ENCODE results near the gene MTMR2. TPM values are rescaled to one million over a fixed set of nuclear protein-coding genes. Genes with fewer than 3 reads are reported as not detected.
"Not testable (repeated sequence)": the region's sequence is repeated elsewhere in the genome, so short reads cannot be mapped to it uniquely, and the experiment has no call there.

The MTMR2 gene
- total RNA-seq, 1 donor from 2014 or later: 35.6 TPM

- no peak for DNase-seq (ENCODE audit: low spot score)
Observed at GRCh38 chr11:95816037-95816436, 107.9 kb downstream of the MTMR2 start.

- DNase-seq (ENCODE audit: low spot score): not testable (repeated sequence)
Observed at GRCh38 chr11:95811052-95811451, 112.9 kb downstream of the MTMR2 start.

- not testable (repeated sequence) for DNase-seq (ENCODE audit: low spot score)
Observed at GRCh38 chr11:95806464-95806863, 117.4 kb downstream of the MTMR2 start.

DNA sequence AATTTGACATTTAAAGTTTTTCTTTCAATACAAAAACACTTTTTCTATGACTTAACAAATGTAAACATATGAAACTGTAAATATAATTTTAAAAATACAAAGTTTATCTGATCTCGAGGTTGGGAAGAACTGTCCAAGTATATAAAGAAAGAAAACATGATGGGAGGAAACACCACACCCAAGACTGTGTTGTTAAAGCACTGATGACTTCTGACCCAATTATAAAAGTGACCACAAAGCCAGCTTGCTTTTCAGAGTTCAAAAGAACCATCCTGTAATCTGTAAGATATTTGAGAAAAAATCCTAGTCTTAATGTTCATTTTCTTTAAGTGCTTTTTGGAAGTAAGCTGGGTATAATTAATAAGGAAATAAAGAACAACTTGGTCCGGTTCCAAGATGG, 118.0 kb downstream of the MTMR2 start:
- DNase-seq (ENCODE audit: low spot score): no peak

- no peak for DNase-seq (ENCODE audit: low spot score)
Observed at GRCh38 chr11:95803973-95804372, 119.9 kb downstream of the MTMR2 start.

DNA sequence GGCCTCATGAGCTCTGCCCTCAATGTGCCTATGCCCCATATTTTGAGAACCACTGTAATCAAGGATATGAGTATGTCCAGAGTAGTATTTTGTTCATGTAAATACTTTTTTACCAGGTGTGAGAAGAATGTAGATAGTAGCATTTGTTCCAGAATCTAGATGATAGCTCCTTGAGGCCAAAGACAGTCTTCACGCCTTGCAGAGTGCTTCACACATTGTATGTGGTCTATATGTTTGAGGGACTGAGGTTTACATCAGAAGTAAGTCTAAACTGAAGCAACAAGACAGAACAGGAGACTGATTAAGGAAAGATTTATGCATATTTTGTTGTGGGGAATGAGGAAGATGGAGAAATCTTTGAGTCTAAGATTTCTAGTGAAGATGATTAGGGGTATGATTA, 121.1 kb downstream of the MTMR2 start:
- DNase-seq (ENCODE audit: low spot score): no peak

DNA sequence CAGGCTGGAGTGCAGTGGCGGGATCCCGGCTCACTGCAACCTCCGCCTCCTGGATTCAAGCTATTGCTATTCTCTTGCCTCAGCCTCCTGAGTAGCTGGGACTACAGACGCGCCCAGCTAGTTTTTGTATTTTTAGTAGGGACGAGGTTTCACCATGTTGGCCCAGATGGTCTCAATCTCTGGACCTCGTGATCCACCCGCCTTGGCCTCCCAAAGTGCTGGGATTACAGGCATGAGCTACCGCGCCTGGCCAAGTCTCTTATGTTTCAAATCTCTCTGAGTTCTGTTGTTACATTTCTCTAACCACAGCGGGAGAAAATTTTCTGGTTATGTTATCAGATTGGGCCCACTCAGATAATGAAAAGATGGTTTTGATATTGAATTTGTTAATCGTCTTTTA, 123.5 kb downstream of the MTMR2 start:
- peak; percentile 75 for DNase-seq (ENCODE audit: low spot score)

GRCh38 chr11:95799546-95799945, 124.4 kb downstream of the MTMR2 start:
- DNase-seq (ENCODE audit: low spot score): peak; percentile 66

DNA sequence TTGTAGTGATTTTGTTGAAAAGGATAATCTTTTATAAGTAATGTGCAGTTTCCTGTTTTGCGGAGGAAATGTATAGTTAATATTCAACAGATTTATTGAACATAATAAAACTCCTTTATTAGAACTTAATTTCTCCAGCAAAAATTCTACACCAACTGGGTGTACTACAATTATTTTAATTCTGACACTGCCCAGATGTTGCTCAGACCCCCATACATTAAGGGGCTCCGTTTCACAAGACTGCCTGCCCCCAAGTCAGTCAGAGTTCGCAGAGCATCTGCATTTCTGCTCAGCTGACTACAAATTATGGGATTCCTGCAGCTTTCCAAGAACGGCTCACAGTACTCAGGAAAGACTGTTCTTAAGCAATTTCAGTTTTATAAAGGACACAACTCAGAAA, 127.4 kb downstream of the MTMR2 start:
- peak; percentile 11 for DNase-seq (ENCODE audit: low spot score)

DNA sequence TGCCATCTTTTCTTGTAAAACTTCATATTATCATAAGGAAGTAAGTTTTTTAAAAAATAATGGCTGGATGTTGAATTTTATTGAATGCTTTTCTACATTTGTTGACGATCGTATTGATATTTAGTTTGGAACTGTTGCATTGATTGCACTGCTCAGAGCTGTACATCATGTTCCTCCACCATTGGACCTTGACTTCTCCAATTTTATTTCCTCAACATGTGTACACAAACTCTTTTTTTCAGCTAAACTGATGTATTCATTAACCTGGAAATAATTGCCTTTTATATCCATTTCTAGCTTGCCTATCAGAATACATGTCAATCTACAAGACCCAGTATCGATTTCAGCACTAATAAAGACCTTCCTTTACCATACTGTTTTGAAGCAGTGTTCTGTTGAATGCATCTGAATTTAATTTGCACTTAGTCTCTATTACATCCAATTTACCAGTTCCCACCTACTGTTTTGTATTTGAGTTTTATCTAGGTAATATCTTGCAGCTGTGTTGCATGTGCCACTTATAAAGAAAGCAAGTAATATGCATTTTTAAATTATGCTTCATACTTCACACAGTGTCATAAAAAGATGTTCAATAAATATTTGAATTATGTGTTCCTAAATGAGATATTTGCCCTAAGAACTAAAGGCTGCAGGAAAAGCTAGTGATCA, 128.1 kb downstream of the MTMR2 start:
- DNase-seq (ENCODE audit: low spot score): no peak

DNA sequence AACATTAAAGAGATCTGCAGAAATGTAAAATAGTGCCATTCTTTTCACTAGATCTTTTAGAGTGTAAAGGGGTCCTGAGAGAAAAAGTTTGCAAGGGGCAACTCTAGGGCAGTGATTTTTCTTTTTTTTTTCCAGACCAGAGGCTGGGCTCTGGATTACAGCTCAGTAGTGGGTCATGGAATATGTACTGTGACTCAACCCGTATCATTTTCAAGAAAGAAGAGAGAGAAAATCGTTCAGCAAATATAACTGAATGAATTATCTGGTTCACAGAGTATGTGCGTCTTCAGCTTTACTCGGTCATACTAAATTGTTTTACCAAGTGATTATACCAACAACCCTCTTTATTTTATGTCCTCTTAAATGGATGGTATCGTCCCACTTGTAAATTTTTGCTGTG, 129.8 kb downstream of the MTMR2 start:
- no peak for DNase-seq (ENCODE audit: low spot score)

GRCh38 chr11:95793116-95793515, 130.8 kb downstream of the MTMR2 start:
- no peak for DNase-seq (ENCODE audit: low spot score)

DNA sequence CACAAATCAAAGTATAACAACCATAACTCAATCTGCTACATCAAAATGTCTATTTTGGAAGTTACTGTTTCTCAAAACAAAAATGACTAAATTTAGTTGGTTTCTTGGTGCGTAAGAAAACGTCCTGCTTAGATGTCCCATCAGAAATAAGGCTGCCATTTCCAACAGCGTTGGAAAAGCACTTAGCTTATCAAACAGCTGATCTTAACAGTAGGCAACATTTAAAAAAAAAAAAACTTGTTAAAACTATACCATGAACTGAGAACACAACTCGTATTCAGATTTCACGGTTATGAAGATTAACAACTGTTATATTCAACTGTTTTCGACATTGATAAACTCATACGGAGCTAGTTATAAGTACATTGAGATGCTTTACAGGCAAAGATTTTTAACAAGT, 131.2 kb downstream of the MTMR2 start:
- DNase-seq (ENCODE audit: low spot score): no peak

- no peak for DNase-seq (ENCODE audit: low spot score)
Observed at GRCh38 chr11:95792200-95792599, 131.7 kb downstream of the MTMR2 start.

GRCh38 chr11:95791709-95792033, 132.2 kb downstream of the MTMR2 start:
- DNase-seq (ENCODE audit: low spot score): peak; percentile 4

GRCh38 chr11:95790933-95791708, 132.8 kb downstream of the MTMR2 start:
- peak; percentile 67 for DNase-seq (ENCODE audit: low spot score)

DNA sequence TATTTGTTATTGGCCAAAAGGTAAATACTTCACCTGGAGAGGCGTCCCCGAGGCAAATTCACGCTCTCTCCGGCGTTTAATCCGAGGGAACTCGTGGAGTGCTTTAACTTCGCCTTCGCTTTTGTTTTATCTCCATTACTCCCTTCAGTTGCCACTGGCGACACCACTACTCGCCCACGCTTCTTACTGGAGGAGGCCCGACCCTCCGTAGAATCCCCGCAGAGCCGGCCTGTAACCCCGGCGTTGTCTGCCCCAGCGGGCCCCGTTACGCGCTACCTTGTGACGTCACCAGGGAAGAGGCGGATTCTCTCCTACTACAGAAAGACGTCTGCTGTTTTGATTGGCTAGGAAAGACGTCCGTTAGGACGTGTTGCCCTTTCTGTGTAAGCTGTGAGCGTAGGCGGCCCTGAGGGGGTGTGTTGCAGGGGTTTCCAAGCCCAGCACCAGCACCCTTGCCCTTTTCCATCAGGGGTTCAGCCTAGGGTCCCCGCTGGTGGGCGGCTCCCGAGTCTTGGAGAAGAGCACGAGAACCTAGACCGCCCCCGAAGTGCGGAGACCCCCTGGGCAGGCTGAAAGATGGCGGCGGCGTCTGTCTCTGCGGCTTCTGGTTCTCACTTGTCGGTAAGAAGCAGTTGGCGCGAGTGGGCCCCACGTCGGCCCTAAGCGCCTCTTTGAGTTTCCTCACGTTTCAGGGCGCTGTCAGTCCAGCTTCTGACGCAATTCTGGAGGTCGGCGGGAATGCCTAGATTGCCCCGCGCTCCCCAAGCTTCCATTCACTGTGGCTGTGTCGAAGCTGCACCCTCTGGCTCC, 133.6 kb downstream of the MTMR2 start, which contains the start of gene CEP57:
Gene CEP57 (plus strand): TSS at position 376 of the 810 bp plus-strand sequence. CDS start 201 bp downstream, at position 577.
- peak; percentile 99 for DNase-seq (ENCODE audit: low spot score)

GRCh38 chr11:95789506-95790122, 134.3 kb downstream of the MTMR2 start, which contains the start of gene FAM76B:
Gene FAM76B (minus strand): TSS chr11:95789782. CDS start chr11:95789478, 304 bp downstream.
- DNase-seq (ENCODE audit: low spot score): peak; percentile 100

GRCh38 chr11:95788921-95789505, 134.9 kb downstream of the MTMR2 start:
- peak; percentile 57 for DNase-seq (ENCODE audit: low spot score)

Data from umbilical cord (tissue), 2 donors.